ENCODE measurements around the gene MPI. TPM values are rescaled to one million over a fixed set of nuclear protein-coding genes. Genes with fewer than 3 reads are reported as not detected.

The MPI gene
- total and polyA plus RNA-seq, 4 donors = 16.1 to 38.4 (median 31.9) TPM

DNA sequence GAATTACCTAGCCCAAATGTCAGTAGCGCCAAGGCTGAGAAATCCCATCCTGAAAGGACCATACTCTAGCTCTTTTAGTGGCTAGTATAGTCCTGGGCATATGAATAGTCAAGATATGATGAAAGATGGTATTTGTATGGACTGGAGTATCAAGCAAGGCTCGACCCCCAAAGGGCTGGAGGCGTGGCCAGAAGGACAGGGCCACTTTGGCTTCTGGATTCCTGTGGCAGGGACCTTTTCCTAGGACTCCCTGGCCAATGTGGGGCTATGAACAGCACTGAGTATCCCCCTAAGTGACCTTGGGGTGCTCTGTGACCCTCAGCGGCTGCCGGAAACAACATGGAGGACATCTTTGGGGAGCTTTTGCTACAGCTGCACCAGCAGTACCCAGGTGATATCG, 6.0 kb downstream of the MPI start:
- 97% methylated on average over 6 of the region's 6 CpGs for WGBS
- no peak for DNase-seq (ENCODE audit: low spot score)
- Histone ChIP-seq H3K36me3 (ENCODE audit: control insufficient read depth in 4 of 4, insufficient read depth in 3 of 4, low read depth in 1 of 4, low read length in 3 of 4) (peaks cover 2 to 36% (median 16%) of the 10 kb centered on the region in 4 donors), H3K27me3 (ENCODE audit: control insufficient read depth in 4 of 4, insufficient read depth in 4 of 4, low read length in 3 of 4) (no peaks in the 10 kb centered on the region), H3K9me3 (ENCODE audit: control insufficient read depth in 4 of 4, low read length in 3 of 4) (no peaks in the 10 kb centered on the region), H3K9ac (ENCODE audit: low read depth in 1 of 2, low read length in 2 of 2) (no peak overlapping the region), H3K4me1 (ENCODE audit: control insufficient read depth in 4 of 4, insufficient read depth in 4 of 4, low read length in 3 of 4) (peaks cover 7 to 21% (median 14%) of the 10 kb centered on the region in 4 donors), H3K4me3 (ENCODE audit: low read depth in 1 of 3, low read length in 3 of 3) (no peak overlapping the region), H3K27ac (ENCODE audit: low read depth in 1 of 2, low read length in 2 of 2) (no peak overlapping the region)
- TF ChIP-seq RAD21 (IDR thresholded peaks at IDR 0.05) = no peak
- no peak for TF ChIP-seq NR2F2 (IDR thresholded peaks at IDR 0.05)
- TF ChIP-seq YY1 (IDR thresholded peaks at IDR 0.05) = no peak
- TF ChIP-seq RXRA (IDR thresholded peaks at IDR 0.05) = no peak
- TF ChIP-seq JUND (IDR thresholded peaks at IDR 0.05) = no peak
- TF ChIP-seq FOXA1 (IDR thresholded peaks at IDR 0.05) = no peak
- TF ChIP-seq EGR1 (IDR thresholded peaks at IDR 0.05; ENCODE audit: low read depth in 2 of 2) = no peak
- TF ChIP-seq GABPA (IDR thresholded peaks at IDR 0.05 in 1 of 2, conservative IDR thresholded peaks at IDR 0.05 in 1 of 2) = no peak
- TF ChIP-seq FOXA2 (IDR thresholded peaks at IDR 0.05) = no peak
- TF ChIP-seq, protein P1, sequence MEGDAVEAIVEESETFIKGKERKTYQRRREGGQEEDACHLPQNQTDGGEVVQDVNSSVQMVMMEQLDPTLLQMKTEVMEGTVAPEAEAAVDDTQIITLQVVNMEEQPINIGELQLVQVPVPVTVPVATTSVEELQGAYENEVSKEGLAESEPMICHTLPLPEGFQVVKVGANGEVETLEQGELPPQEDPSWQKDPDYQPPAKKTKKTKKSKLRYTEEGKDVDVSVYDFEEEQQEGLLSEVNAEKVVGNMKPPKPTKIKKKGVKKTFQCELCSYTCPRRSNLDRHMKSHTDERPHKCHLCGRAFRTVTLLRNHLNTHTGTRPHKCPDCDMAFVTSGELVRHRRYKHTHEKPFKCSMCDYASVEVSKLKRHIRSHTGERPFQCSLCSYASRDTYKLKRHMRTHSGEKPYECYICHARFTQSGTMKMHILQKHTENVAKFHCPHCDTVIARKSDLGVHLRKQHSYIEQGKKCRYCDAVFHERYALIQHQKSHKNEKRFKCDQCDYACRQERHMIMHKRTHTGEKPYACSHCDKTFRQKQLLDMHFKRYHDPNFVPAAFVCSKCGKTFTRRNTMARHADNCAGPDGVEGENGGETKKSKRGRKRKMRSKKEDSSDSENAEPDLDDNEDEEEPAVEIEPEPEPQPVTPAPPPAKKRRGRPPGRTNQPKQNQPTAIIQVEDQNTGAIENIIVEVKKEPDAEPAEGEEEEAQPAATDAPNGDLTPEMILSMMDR (IDR thresholded peaks at IDR 0.05; ENCODE audit: low read depth, low read length, missing input control) = no peak
- TF ChIP-seq, protein P2, sequence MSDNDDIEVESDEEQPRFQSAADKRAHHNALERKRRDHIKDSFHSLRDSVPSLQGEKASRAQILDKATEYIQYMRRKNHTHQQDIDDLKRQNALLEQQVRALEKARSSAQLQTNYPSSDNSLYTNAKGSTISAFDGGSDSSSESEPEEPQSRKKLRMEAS (IDR thresholded peaks at IDR 0.05) = no peak
- TF ChIP-seq HNF4A (conservative IDR thresholded peaks at IDR 0.05) = no peak

DNA sequence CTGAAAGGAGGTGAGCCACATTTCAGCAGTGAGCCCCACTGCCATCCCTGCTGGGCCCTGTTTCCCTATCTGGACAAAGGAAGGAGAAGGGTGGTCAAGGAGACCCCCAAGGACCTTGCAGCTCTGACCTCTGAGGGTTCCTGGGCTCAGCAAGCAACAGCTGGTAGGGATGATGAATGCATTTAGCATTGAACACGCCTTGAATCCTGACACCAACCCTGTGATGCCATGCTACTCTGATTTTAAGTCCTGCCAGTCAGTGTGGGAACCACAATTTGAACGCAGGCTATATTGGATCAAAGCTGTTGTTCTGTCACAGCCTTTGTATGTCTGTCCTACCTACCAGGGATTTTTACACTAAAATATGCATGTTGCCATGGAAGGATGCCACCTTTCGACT, 6.5 kb downstream of the MPI start:
- H3K27me3 ChIP-seq (ENCODE audit: control insufficient read depth in 4 of 4, insufficient read depth in 4 of 4, low read length in 3 of 4) = no peaks in the 10 kb centered on the region
- no peak overlapping the region for H3K9ac ChIP-seq (ENCODE audit: low read depth in 1 of 2, low read length in 2 of 2)
- WGBS = 97% methylated on average over 3 of the region's 3 CpGs
- H3K27ac ChIP-seq (ENCODE audit: low read depth in 1 of 2, low read length in 2 of 2) = no peak overlapping the region
- H3K4me3 ChIP-seq (ENCODE audit: low read depth in 1 of 3, low read length in 3 of 3) = no peak overlapping the region
- no peaks in the 10 kb centered on the region for H3K9me3 ChIP-seq (ENCODE audit: control insufficient read depth in 4 of 4, low read length in 3 of 4)
- H3K4me1 ChIP-seq (ENCODE audit: control insufficient read depth in 4 of 4, insufficient read depth in 4 of 4, low read length in 3 of 4) = peaks cover 5 to 16% (median 13%) of the 10 kb centered on the region in 4 donors
- H3K36me3 ChIP-seq (ENCODE audit: control insufficient read depth in 4 of 4, insufficient read depth in 3 of 4, low read depth in 1 of 4, low read length in 3 of 4) = peaks cover 2 to 40% (median 19%) of the 10 kb centered on the region in 4 donors
- TF ChIP-seq TAF1 (conservative IDR thresholded peaks at IDR 0.05) = no peak
- no peak for DNase-seq (ENCODE audit: low spot score)

DNA sequence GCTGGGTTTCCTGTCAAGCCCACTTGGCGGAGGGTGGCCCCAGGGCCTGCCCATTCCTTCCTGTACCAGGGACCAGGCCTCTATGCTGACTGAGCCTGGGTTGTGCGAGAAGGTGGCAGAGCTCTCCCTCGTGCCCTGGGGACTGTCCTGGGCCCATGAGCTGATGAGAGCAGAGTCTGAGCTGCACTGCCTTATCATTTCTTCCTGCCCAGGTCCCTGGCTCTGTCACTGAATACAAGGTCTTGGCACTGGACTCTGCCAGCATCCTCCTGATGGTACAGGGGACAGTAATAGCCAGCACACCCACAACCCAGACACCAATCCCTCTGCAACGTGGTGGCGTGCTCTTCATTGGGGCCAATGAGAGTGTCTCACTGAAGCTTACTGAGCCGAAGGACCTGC, 7.5 kb downstream of the MPI start:
- Histone ChIP-seq H3K4me3 (ENCODE audit: low read depth in 1 of 3, low read length in 3 of 3) (no peak overlapping the region), H3K36me3 (ENCODE audit: control insufficient read depth in 4 of 4, insufficient read depth in 3 of 4, low read depth in 1 of 4, low read length in 3 of 4) (peaks cover 2 to 44% (median 19%) of the 10 kb centered on the region in 4 donors), H3K27me3 (ENCODE audit: control insufficient read depth in 4 of 4, insufficient read depth in 4 of 4, low read length in 3 of 4) (no peaks in the 10 kb centered on the region), H3K27ac (ENCODE audit: low read depth in 1 of 2, low read length in 2 of 2) (no peak overlapping the region), H3K4me1 (ENCODE audit: control insufficient read depth in 4 of 4, insufficient read depth in 4 of 4, low read length in 3 of 4) (peaks cover 3 to 9% (median 8%) of the 10 kb centered on the region in 4 donors), H3K9me3 (ENCODE audit: control insufficient read depth in 4 of 4, low read length in 3 of 4) (no peaks in the 10 kb centered on the region), H3K9ac (ENCODE audit: low read depth in 1 of 2, low read length in 2 of 2) (no peak overlapping the region)
- 95% methylated on average over 6 of the region's 6 CpGs for WGBS
- TF ChIP-seq, protein P1 (IDR thresholded peaks at IDR 0.05; ENCODE audit: low read depth, low read length, missing input control) = no peak
- no peak for TF ChIP-seq FOXA2 (IDR thresholded peaks at IDR 0.05)
- TF ChIP-seq RAD21 (IDR thresholded peaks at IDR 0.05) = no peak
- no peak for TF ChIP-seq FOXA1 (IDR thresholded peaks at IDR 0.05)
- no peak for TF ChIP-seq HNF4A (conservative IDR thresholded peaks at IDR 0.05)
- TF ChIP-seq SP1 (IDR thresholded peaks at IDR 0.05) = no peak
- TF ChIP-seq, protein P3, sequence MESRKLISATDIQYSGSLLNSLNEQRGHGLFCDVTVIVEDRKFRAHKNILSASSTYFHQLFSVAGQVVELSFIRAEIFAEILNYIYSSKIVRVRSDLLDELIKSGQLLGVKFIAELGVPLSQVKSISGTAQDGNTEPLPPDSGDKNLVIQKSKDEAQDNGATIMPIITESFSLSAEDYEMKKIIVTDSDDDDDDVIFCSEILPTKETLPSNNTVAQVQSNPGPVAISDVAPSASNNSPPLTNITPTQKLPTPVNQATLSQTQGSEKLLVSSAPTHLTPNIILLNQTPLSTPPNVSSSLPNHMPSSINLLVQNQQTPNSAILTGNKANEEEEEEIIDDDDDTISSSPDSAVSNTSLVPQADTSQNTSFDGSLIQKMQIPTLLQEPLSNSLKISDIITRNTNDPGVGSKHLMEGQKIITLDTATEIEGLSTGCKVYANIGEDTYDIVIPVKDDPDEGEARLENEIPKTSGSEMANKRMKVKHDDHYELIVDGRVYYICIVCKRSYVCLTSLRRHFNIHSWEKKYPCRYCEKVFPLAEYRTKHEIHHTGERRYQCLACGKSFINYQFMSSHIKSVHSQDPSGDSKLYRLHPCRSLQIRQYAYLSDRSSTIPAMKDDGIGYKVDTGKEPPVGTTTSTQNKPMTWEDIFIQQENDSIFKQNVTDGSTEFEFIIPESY (IDR thresholded peaks at IDR 0.05) = no peak
- TF ChIP-seq GABPA (IDR thresholded peaks at IDR 0.05 in 1 of 2, conservative IDR thresholded peaks at IDR 0.05 in 1 of 2) = no peak
- TF ChIP-seq TAF1 (conservative IDR thresholded peaks at IDR 0.05) = no peak
- no peak for TF ChIP-seq YY1 (IDR thresholded peaks at IDR 0.05)
- TF ChIP-seq, protein P2 (IDR thresholded peaks at IDR 0.05) = no peak
- no peak for TF ChIP-seq JUND (IDR thresholded peaks at IDR 0.05)
- TF ChIP-seq HNF4G (IDR thresholded peaks at IDR 0.05) = no peak
- TF ChIP-seq, protein P4, sequence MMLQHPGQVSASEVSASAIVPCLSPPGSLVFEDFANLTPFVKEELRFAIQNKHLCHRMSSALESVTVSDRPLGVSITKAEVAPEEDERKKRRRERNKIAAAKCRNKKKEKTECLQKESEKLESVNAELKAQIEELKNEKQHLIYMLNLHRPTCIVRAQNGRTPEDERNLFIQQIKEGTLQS (IDR thresholded peaks at IDR 0.05) = no peak
- TF ChIP-seq RXRA (IDR thresholded peaks at IDR 0.05) = no peak
- no peak for DNase-seq (ENCODE audit: low spot score)

All from liver (tissue), 9 donors.